K562 (cell line): ENCODE results near the gene TMEM132D. TPM values are rescaled to one million over a fixed set of nuclear protein-coding genes. Genes with fewer than 3 reads are reported as not detected.

Experiments used
- ATAC-seq: fragments of 200-7000 bp; cut with Tn5 transposase; 3 replicates; pipeline ENCODE4 v1.9.1; 2020; ENCODE audit warnings: moderate library complexity
- BruUV-seq: library from RNA; stranded (reverse); fragments of 400-500 nt; replicated peaks from 2 replicates; lab custom pipeline; 2021; lab: Mats Ljungman, UMichigan
- CTCF ChIA-PET: fragments of 300-600 bp; formaldehyde crosslinking; extraction: SDS; loops from one replicate; lab custom pipeline; 2021; ENCODE audit warnings: low intra/inter-chr PET ratio; lab: Yijun Ruan, JAX
- POLR2A ChIA-PET: fragments of 300-600, 350-650 bp; sonication (Branson Sonifier 250); formaldehyde crosslinking; extraction: SDS; loops from one replicate; lab custom pipeline; 2021; ENCODE audit warnings: antibody characterized with exemption, inconsistent platforms; lab: Yijun Ruan, JAX
- DNase-seq, 4 experiments: peaks; one replicate each; pipeline versions ENCODE4 v3.0.0 to v3.0.0-alpha.2; 2011 to 2018; ENCODE audit warnings: low spot score in 3 of 4, mixed read lengths in 3 of 4; ENCODE audit errors: extremely low read depth in 1 of 4
- FAIRE-seq: peaks from 2 replicates; lab custom pipeline; 2011; peaks lifted over from hg19 to GRCh38; lab: Jason Lieb, UNC
- H2AFZ ChIP-seq: 2 replicates; pipeline ENCODE4 v1.6.0; 2011; ENCODE audit warnings: low read depth, low read length, control low read depth, inconsistent platforms
- H3K27ac ChIP-seq: fragments of 200-600 bp; 3 replicates; pipeline ENCODE4 v1.8.0; 2011; ENCODE audit warnings: low read depth, mild to moderate bottlenecking, control low read depth, inconsistent platforms, low read length, moderate library complexity, mixed read lengths; ENCODE audit errors: extremely low read depth
- H3K27me3 ChIP-seq, 2 experiments: fragments of 300-600 bp in 1 of 2; 2 replicates in 1 of 2; 3 replicates in 1 of 2; pipeline versions ENCODE4 v1.6.0 to v1.8.0; 2011; ENCODE audit warnings: inconsistent platforms in 2 of 2, low read length in 2 of 2, mild to moderate bottlenecking in 1 of 2, mixed read lengths in 1 of 2, moderate library complexity in 1 of 2; ENCODE audit not compliant: control insufficient read depth in 2 of 2, insufficient read depth in 2 of 2
- H3K36me3 ChIP-seq: fragments of 300-600 bp; 3 replicates; pipeline ENCODE4 v1.8.0; 2011; ENCODE audit warnings: mild to moderate bottlenecking, low read length, inconsistent platforms; ENCODE audit not compliant: control insufficient read depth, insufficient read depth
- H3K4me1 ChIP-seq, 2 experiments: fragments of 200-600 bp in 1 of 2; replicated peaks in 1 of 2; 2 replicates in 1 of 2; 3 replicates in 1 of 2; pipeline versions ENCODE4 v1.5.1 to v1.8.0; 2011; ENCODE audit warnings: inconsistent platforms in 2 of 2, low read length in 2 of 2, mild to moderate bottlenecking in 1 of 2, mixed read lengths in 1 of 2, moderate library complexity in 1 of 2; ENCODE audit not compliant: control insufficient read depth in 2 of 2, insufficient read depth in 2 of 2
- H3K4me2 ChIP-seq: 2 replicates; pipeline ENCODE4 v1.6.1; 2011; ENCODE audit warnings: low read length, control low read depth, inconsistent platforms, mixed read lengths; ENCODE audit not compliant: insufficient read depth
- H3K4me3 ChIP-seq: fragments of 200-600 bp; sonication (generic), shearing (Covaris generic); 2 replicates; pipeline ENCODE4 v1.5.1; 2016; ENCODE audit warnings: control low read depth, inconsistent platforms
- H3K79me2 ChIP-seq: fragments of 200-600 bp; 3 replicates; pipeline ENCODE4 v1.8.0; 2011; ENCODE audit warnings: low read length, inconsistent platforms; ENCODE audit not compliant: control insufficient read depth, insufficient read depth
- H3K9ac ChIP-seq, 2 experiments: 2 replicates each; pipeline versions ENCODE4 v1.6.0 to v1.6.1; 2011; ENCODE audit warnings: low read depth in 2 of 2, low read length in 2 of 2, control low read depth in 1 of 2, inconsistent platforms in 1 of 2, mild to moderate bottlenecking in 1 of 2, mixed read lengths in 1 of 2; ENCODE audit not compliant: insufficient read depth in 1 of 2
- H3K9me1 ChIP-seq: one replicate; pipeline ENCODE4 v1.6.0; 2011; ENCODE audit warnings: inconsistent platforms, mild to moderate bottlenecking, low read length, moderate library complexity; ENCODE audit not compliant: control insufficient read depth, insufficient read depth
- H3K9me3 ChIP-seq: replicated peaks from 2 replicates; pipeline ENCODE4 v1.5.1; 2011; ENCODE audit warnings: low read depth, low read length, inconsistent platforms; ENCODE audit not compliant: control insufficient read depth, insufficient read depth
- H4K20me1 ChIP-seq: replicated peaks from 2 replicates; pipeline ENCODE4 v1.6.1; 2011; ENCODE audit warnings: low read length, inconsistent platforms, mixed read lengths; ENCODE audit not compliant: control insufficient read depth, insufficient read depth
- ARHGAP35 ChIP-seq: fragments of 450-650 bp; IDR thresholded peaks from 2 replicates; pipeline ENCODE4 v1.6.1; 2018; ENCODE audit not compliant: partially characterized antibody
- CCNT2 ChIP-seq: IDR thresholded peaks from 2 replicates; pipeline ENCODE4 v1.6.1; 2011; ENCODE audit warnings: borderline replicate concordance, low read depth, mild to moderate bottlenecking, moderate library complexity, mixed read lengths, low read length; ENCODE audit not compliant: insufficient read length; ENCODE audit errors: extremely low read depth
- CREM ChIP-seq: IDR thresholded peaks from 2 replicates; pipeline ENCODE4 v1.6.1; 2014; ENCODE audit warnings: antibody characterized with exemption, low read depth
- SNIP1 ChIP-seq: fragments of 450-650 bp; IDR thresholded peaks from 2 replicates; pipeline ENCODE4 v1.7.1; 2017; ENCODE audit warnings: low read depth, mild to moderate bottlenecking
- ZNF316 ChIP-seq: fragments of 450-650 bp; IDR thresholded peaks from 2 replicates; pipeline ENCODE4 v1.6.1; 2016
- ZNF354B ChIP-seq: fragments of 250-450 bp; sonication (Bioruptor Pico); IDR thresholded peaks from 2 replicates; pipeline ENCODE4 v1.4.0; 2020
- ZNF584 ChIP-seq: fragments of 200-800 bp; sonication (Bioruptor generic); IDR thresholded peaks from 2 replicates; pipeline ENCODE4 v1.6.1; 2016; ENCODE audit warnings: low read depth, mild to moderate bottlenecking, missing genetic modification characterization, missing compliant biosample characterization
- WGBS: fragments of 100-300 bp; shearing (Covaris generic); methylation state at CpG from one replicate; pipeline ENCODE4 v1.1.6; 2016; ENCODE audit warnings: low coverage, mixed read lengths; ENCODE audit not compliant: insufficient coverage; ENCODE audit errors: missing lambda C conversion rate; 5-methylcytosine and 5-hydroxymethylcytosine counted together
- in situ Hi-C: fragments of 300-500 bp; cut with MboI; formaldehyde crosslinking; loops from 4 replicates; pipeline ENCODE4 v1.15.0; 2018; ENCODE audit warnings: inconsistent platforms, mixed read lengths
- intact Hi-C: fragments of 100-400 bp; cut with micrococcal nuclease; formaldehyde crosslinking; loops from 2 replicates; pipeline ENCODE4 v1.14.2; 2022
- polyA plus RNA-seq, 8 experiments: library from polyadenylated mRNA; depleted of rRNA in 4 of 8; stranded (reverse) in 5 of 8; unstranded in 3 of 8; fragments of >200 nt; fragmentation: Nextera tagmentation in 2 of 8; fragmentation: Illumina TruSeq in 1 of 8; extraction: Ambion mirVana in 2 of 8; extraction: Trizol in 1 of 8; gene quantifications; 2 replicates each; pipeline versions ENCODE4 v1.2.1 to v1.2.3, GENCODE V29; 2011 to 2014; ENCODE audit warnings: inconsistent platforms in 1 of 8, missing spikeins in 1 of 8
- total RNA-seq, 7 experiments: library from RNA; depleted of rRNA in 6 of 7; stranded (reverse); fragments of >200 nt in 6 of 7; fragmentation: Illumina TruSeq in 2 of 7; extraction: Trizol in 2 of 7; gene quantifications; 2 replicates each; pipeline versions ENCODE4 v1.2.1 to v1.2.3, GENCODE V29; 2011 to 2021; ENCODE audit warnings: low replicate concordance in 1 of 7
- TF ChIP-seq, protein P1 (sequence below), 2 experiments: IDR thresholded peaks; 2 replicates each; pipeline ENCODE4 v1.6.1; 2012; ENCODE audit warnings: improper control_type of control experiment in 2 of 2, low read depth in 2 of 2, low read length in 2 of 2, borderline replicate concordance in 1 of 2
- TF ChIP-seq, protein P2 (sequence below): sonication (generic); formaldehyde crosslinking; IDR thresholded peaks from 2 replicates; pipeline ENCODE4 v1.8.0; 2022; ENCODE audit warnings: missing genetic modification reagents, mild to moderate bottlenecking, borderline replicate concordance
- TF ChIP-seq, protein P3 (sequence below): sonication (generic); formaldehyde crosslinking; IDR thresholded peaks from 2 replicates; pipeline ENCODE4 v1.8.0; 2022; ENCODE audit warnings: mild to moderate bottlenecking, missing genetic modification reagents
- TF ChIP-seq, protein P4 (sequence below): fragments of 450-650 bp; IDR thresholded peaks from 2 replicates; pipeline ENCODE4 v1.6.1; 2016; ENCODE audit warnings: borderline replicate concordance

TMEM132D gene
- total and polyA plus RNA-seq, 9 of the 15 experiments (the other 6 are each of a cell fraction or from before 2014, with no cell fraction given) = not detected

DNA sequence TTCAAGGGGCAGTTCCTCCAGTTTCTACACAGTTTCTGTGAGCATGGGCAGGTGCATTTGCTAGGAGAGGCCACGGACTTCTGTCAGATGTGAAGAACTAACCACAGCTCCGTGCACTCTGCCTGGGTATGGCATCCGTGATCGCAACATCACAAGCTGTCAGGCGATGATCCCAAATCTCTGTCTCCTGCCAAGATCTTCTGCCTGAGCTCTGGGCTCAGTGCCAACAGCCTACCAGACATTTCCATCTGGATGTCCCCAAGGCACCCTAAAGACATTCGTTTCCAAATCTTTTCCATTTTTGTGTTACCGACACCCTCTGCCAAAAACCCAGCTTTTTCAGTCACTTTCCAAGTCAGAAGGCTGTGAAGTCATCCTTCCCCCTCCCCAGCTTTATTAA lies 758.4 kb downstream of the TMEM132D start:
- peaks cover 5 to 10% of the 10 kb centered on the region in 2 experiments; a peak in 3 of 5 replicates for H3K27me3 ChIP-seq
- CTCF ChIA-PET = no interaction called here
- TF ChIP-seq, protein P1, sequence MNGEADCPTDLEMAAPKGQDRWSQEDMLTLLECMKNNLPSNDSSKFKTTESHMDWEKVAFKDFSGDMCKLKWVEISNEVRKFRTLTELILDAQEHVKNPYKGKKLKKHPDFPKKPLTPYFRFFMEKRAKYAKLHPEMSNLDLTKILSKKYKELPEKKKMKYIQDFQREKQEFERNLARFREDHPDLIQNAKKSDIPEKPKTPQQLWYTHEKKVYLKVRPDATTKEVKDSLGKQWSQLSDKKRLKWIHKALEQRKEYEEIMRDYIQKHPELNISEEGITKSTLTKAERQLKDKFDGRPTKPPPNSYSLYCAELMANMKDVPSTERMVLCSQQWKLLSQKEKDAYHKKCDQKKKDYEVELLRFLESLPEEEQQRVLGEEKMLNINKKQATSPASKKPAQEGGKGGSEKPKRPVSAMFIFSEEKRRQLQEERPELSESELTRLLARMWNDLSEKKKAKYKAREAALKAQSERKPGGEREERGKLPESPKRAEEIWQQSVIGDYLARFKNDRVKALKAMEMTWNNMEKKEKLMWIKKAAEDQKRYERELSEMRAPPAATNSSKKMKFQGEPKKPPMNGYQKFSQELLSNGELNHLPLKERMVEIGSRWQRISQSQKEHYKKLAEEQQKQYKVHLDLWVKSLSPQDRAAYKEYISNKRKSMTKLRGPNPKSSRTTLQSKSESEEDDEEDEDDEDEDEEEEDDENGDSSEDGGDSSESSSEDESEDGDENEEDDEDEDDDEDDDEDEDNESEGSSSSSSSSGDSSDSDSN (IDR thresholded peaks at IDR 0.05; ENCODE audit: borderline replicate concordance in 1 of 2, low read depth in 2 of 2, low read length in 2 of 2) = no peak
- TF ChIP-seq ZNF316 = no peak
- no peak for TF ChIP-seq ZNF584 (CRISPR knock-in tag)
- no peak for TF ChIP-seq CREM
- no peak for TF ChIP-seq ARHGAP35
- TF ChIP-seq, protein P2, sequence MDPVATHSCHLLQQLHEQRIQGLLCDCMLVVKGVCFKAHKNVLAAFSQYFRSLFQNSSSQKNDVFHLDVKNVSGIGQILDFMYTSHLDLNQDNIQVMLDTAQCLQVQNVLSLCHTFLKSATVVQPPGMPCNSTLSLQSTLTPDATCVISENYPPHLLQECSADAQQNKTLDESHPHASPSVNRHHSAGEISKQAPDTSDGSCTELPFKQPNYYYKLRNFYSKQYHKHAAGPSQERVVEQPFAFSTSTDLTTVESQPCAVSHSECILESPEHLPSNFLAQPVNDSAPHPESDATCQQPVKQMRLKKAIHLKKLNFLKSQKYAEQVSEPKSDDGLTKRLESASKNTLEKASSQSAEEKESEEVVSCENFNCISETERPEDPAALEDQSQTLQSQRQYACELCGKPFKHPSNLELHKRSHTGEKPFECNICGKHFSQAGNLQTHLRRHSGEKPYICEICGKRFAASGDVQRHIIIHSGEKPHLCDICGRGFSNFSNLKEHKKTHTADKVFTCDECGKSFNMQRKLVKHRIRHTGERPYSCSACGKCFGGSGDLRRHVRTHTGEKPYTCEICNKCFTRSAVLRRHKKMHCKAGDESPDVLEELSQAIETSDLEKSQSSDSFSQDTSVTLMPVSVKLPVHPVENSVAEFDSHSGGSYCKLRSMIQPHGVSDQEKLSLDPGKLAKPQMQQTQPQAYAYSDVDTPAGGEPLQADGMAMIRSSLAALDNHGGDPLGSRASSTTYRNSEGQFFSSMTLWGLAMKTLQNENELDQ = no peak
- TF ChIP-seq, protein P3, sequence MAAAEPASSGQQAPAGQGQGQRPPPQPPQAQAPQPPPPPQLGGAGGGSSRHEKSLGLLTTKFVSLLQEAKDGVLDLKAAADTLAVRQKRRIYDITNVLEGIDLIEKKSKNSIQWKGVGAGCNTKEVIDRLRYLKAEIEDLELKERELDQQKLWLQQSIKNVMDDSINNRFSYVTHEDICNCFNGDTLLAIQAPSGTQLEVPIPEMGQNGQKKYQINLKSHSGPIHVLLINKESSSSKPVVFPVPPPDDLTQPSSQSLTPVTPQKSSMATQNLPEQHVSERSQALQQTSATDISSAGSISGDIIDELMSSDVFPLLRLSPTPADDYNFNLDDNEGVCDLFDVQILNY (CRISPR knock-in tag) = no peak
- TF ChIP-seq SNIP1 = no peak
- TF ChIP-seq, protein P4, sequence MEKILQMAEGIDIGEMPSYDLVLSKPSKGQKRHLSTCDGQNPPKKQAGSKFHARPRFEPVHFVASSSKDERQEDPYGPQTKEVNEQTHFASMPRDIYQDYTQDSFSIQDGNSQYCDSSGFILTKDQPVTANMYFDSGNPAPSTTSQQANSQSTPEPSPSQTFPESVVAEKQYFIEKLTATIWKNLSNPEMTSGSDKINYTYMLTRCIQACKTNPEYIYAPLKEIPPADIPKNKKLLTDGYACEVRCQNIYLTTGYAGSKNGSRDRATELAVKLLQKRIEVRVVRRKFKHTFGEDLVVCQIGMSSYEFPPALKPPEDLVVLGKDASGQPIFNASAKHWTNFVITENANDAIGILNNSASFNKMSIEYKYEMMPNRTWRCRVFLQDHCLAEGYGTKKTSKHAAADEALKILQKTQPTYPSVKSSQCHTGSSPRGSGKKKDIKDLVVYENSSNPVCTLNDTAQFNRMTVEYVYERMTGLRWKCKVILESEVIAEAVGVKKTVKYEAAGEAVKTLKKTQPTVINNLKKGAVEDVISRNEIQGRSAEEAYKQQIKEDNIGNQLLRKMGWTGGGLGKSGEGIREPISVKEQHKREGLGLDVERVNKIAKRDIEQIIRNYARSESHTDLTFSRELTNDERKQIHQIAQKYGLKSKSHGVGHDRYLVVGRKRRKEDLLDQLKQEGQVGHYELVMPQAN = no peak
- no peak for TF ChIP-seq ZNF354B
- no peak for TF ChIP-seq CCNT2

More for the DNA sequence above, 758.4 kb downstream of the TMEM132D start:
- BruUV-seq = no TSS peak
- 0% methylated on average over 7 of the region's 7 CpGs for WGBS
- ATAC-seq = no peak
- no peaks in the 10 kb centered on the region for H3K79me2 ChIP-seq
- no peak overlapping the region for H3K4me2 ChIP-seq
- H3K9ac ChIP-seq = no peak overlapping the region
- DNase-seq = no peak
- no peaks in the 10 kb centered on the region for H3K9me1 ChIP-seq
- POLR2A ChIA-PET = no interaction called here
- no peaks in the 10 kb centered on the region for H3K9me3 ChIP-seq
- no peaks in the 10 kb centered on the region for H3K4me1 ChIP-seq
- intact Hi-C loops = no loop called here
- no peak overlapping the region for H3K27ac ChIP-seq
- H4K20me1 ChIP-seq = 0 out of 2 replicates have a peak, but pooled peaks cover 6% of the 10 kb centered on the region
- FAIRE-seq = no peak
- in situ Hi-C loops = no loop called here
- H3K4me3 ChIP-seq = no peak overlapping the region
- H2AFZ ChIP-seq = no peak overlapping the region
- no peaks in the 10 kb centered on the region for H3K36me3 ChIP-seq
